HL-60/S4 treated with phorbol 12-myristate 13-acetate at 8.2 ng/mL for 4 days and 3 days (cell line): ENCODE data around the gene RPAIN.

ENCODE experiments used
- in situ Hi-C: fragments of 300-500 bp; cut with MboI; formaldehyde crosslinking; loops from 2 replicates; pipeline ENCODE4 v1.15.0; 2022; ENCODE audit warnings: low sequenced_read_pairs

Gene RPAIN, protein sequence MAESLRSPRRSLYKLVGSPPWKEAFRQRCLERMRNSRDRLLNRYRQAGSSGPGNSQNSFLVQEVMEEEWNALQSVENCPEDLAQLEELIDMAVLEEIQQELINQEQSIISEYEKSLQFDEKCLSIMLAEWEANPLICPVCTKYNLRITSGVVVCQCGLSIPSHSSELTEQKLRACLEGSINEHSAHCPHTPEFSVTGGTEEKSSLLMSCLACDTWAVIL

DNA sequence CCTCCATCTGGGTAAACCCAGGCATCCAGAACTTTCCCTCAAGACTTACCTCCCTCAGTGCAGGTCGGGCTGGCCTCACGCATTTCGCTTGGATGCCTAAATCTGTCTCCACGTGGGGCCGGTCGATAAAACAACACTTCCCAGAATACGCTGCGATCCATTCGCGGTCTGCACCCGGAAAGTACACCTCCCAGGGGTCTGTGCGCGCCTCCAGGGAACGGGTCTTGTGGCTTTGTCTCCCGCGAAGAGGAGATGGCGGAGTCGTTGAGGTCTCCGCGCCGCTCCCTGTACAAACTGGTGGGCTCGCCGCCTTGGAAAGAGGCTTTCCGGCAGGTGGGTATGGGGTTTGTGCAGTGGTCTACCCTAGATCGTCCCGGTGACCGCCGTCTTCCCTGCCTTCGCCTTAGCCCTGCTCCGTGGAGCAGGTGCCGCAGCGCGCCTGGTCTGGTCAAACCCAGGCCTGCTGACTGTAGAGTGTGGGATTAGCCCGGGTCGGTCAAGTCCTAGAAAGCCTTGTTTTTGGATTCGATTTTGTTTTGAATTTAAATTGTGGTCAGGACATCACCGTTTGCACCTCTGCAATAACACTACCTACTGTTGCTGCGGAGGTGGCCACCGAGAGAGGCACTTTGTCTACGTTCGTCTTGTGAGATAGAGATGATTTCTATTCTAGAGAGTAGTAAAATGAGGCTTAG is at the start of gene RPAIN:
Gene RPAIN (plus strand): TSS at position 224 of the 695 bp plus-strand sequence. CDS start 29 bp downstream, at position 253.
- in situ Hi-C loops: no loop called here

DNA sequence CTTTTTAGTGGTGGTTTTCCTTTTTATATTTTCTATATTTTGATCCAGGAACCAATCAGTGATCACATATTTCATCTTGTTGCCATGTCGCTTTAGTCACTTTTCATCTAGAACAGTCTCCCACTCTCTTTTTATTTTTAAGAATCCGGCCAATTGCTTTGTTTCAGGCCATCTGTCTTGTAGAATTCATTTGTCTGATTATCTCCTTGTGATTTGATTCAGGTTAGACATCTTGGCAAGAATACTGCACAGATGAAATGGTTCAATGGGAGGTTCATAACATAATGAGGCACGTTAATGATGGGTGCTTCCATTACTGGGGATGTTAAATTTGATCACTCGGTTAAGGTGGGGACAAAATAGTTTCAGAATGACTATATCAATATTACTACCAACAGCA is 49.6 kb upstream of the RPAIN start:
- in situ Hi-C loops: no loop called here

DNA sequence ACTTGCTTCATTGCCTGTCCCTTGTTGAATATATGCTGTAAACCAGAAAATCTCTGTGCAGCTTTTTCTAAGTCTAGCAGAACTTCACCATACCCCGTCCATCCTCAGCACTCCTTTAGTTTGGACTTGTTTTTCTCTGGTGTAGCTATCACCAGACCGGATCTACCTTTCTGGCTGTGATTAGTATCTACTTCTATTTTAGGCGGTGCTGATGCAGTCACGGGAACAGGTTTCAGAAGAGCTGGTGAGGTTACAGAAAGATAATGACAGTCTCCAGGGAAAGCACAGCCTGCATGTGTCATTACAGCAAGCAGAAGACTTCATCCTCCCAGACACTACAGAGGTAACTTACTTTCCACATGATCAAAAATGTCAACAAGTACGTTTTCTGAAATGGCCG is 46.9 kb upstream of the RPAIN start:
- in situ Hi-C loops: no loop called here

DNA sequence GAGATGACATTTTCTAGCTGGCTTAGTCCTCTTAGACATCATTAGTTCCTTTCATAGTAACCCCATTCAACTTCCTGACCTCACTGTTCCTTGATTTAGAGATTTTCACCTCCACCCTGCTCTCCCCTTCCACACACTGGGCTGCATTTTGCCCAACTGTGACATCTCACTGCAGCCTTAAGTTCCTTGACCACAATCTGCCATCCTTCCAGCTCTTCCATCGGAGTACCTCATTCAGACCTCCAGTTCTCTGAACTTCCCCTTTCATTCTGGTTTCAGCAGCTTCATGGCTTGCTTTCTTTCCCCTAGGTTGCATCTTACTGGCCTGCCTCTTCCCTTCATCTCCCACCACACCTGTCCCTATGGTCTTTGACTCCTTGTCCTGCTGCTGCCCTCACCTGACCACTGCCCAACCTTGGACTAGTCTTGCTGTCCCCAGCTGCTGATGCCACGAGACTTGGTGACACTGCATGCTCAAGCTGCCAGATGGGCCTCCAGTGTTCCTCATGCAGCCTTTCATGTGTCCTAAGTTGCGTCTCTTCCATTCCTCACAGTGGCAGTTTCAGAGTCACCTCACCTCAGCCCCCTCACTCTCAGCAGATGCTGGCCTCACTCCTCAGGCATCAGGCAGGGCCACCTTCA is 41.3 kb upstream of the RPAIN start:
- in situ Hi-C loops: no loop called here

DNA sequence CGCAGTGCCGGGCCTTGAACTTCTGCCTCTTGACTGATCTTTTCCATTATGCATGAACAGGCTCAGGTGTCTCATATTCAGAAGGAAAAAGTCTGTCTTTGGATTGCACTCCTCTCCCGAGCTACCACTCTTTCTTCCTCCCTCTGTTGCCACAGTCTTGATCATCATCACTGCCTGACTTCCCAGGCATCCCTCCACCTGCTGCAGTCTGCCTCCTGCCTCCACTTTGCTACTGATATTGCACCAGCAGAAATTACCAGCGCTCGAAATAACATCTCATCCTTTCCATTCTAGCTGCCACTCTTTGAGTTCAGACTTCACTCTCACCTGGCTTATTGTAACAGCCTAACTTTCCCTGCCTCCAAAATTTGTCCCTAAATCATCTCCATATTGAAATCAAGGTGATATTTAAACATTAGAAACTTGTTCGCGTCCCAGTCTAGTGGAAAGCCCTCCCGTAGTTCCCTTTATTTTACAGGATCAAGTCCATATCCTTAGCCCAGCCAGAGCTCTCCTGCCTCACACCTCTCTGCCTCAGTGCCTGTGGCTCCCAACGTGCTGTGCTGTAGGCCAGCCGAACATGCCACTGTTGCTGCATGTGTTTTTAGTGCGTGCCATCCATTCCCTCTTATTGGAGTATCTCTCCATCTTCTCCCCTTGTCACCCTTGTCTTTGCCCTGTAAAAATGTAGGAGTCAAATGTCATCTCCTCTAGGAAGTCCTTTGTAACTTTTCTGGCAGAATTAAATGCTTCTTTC is 40.5 kb upstream of the RPAIN start:
- in situ Hi-C loops: no loop called here

DNA sequence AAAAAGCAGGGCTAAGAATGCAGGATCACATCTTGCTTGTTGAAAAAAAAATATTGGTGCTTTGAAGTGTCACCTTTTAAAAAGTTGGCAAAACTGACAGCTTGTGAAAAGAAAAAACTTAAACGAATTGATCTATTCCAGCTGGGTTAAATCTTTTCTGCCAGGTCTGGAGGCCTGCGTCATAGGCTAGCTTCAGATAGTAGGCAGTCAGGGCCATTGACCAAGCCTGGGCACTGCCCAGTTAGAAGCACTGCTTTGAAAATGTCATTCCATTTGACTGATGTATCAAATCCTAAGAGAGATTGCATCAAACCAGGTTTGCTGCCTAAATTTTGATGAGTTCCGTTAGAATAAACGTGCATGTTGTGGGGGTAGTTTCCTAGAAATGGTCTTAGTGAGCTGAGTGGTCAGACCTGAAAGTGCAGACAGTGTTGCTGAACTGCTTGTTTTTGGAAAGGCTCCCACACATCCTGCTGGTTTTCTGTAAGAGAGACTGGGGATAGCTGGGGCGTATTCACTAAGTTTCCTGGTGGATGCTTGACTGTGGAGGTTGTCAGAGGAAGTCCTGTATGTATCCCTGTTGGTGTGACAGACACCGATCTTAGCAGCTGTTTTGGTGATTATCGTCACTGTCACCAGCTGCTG is 39.4 kb upstream of the RPAIN start:
- in situ Hi-C loops: no loop called here

DNA sequence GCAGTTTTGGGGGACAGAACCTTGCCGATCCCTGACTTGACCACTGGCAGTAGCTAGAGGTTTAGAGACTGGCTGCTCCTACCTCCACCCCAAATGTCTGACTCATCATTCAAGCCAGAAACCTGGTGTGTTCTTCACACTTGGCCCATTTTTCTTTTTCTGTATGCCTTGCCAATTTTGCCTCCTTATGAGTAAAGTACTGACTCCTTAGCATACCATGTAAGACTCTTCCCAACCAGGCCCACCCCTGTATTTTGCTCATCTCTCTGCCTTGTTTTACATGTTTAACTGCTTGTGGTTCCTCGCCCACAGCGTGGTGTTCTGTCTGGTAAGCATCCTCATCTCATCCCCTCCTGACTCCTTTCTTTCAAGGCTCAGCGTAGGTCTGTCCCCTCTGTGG is 38.4 kb upstream of the RPAIN start:
- in situ Hi-C loops: no loop called here

DNA sequence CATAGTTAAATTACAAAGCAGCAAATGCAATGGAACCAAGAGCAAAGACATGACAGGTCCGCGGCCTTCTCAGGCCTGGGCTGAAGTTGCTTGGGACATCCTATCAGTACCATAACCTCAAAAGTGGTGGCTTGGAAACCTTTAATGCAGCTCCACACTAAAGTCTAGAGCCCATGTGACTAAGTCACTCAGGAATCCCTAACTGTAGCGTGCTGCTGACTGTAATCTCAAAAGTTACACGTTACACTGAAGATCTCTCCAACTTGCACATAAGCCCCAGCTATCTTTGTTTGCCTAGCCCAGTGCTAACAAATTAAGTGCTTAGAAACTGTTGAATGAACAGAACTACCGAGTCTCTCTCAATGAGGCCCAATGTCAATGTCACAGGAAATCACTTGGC is 28.3 kb upstream of the RPAIN start:
- in situ Hi-C loops: no loop called here

DNA sequence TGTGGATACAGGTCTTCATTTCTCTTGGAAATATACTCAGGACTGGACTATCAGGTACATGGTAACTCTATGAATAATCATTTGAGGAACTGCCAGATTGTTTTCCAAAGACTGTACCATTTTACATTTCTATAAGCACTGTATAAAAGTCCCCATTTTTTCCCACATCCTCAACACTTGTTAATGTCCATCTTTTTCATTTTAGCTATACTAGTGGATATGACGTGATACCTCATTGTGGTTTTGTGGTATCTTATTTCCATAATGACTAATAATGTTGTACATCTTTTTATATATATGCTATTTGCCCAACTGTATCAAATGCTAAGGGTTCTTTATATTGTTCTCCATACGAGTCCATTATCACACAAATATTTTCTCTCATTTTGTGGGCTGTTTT is 23.4 kb upstream of the RPAIN start:
- in situ Hi-C loops: no loop called here

DNA sequence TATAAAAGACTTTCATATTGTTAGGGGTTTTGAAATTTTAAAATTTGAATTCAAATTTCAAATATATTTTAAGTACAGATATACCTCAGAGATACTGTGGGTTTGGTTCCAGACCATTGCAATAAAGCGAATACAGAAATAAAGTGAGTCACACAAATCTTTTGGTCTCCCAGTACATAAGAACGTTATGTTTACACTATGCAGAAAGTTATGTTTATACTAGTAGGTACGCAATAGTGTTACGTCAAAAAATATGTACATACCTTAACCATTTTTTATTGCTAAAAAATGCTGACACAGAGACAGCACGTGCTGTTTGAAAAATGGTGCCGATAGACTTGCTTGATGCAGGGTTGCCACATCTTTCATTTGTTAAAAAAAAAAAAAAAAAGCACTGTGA is 20.2 kb upstream of the RPAIN start:
- in situ Hi-C loops: no loop called here

DNA sequence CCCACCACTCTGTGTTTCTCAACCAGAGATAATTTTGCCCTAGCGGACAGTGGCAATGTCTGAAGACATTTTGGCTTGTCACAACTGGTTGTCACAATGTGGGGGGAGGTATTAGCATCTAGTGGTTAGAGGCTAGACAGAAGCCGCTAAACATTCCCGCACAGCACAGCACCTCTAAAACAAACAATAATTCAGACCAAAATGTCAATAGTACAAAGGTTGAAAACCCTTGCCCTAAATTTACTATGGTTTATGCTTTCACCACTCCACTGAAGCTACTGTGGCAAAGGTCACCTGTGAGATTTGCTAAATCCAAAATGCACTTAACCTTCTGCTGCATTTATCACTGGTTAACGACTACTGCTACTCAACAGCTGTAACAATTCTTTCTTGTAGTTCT is 14.6 kb upstream of the RPAIN start:
- in situ Hi-C loops: no loop called here

DNA sequence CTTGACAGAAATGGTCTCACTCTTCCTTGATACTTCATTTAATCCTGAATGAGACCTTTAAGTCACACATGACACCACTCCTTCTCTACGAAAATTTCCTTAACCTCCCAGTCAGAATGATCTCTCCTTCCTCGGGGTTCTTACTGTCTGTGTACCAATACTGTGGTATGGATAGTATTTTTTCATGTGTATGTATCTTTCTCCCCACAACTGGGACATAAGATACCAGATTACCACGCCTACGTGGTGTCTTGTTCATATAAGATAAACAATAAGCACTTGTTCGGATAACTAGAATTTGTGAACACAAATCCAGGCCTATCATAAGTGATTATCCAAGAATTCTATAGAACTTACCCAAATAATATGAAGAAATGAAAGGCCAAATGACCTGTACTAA is 11.8 kb upstream of the RPAIN start:
- in situ Hi-C loops: no loop called here

DNA sequence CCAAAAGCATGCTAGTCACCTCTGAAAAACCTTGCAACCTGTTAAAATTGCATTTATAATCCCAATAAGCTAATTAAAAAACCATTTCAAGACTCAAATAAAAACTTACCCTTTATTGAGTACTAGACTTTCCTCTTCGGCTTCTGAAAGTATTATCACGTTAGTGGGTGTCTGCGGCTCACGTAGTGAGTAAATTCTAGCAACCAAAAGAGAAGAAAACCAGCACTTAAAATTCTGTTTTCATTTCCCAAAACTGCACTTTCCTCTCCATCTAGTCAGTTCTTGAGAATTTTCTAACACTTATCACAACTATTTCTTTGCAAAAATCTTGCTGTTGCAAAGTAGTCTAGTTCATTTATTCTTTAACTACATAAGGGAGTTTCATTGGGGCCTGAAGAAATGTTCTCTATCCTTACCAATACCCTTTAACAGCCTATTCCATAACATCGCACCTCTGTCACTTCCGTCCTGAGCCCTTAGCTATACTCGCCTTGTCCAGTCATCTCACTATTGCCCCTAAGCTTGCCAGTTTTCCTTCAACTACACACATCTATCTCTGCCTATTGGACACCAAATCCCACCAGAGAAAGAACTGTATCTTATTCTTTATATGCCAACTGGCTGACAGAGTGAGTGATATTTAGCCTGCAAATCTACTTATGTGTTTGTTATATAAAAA is 9.2 kb upstream of the RPAIN start:
- in situ Hi-C loops: no loop called here

DNA sequence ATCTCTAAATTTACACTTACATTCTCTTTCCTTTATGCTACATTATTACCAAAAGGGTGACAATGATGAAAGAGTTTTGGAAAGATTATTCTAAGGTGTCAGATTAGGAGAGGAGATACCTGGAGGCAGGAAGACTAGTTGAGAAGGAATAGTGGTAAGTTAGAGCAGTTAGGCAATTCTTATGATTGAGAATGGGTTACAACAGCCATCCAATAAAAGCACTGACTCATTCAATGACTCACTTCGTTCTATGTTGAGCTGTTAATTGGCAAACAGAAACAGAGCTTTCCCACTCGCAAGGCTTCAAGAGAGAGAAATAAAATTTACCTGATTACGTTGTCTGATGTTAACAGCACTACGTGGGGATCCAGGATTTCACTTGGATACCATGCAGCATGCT is 6.3 kb upstream of the RPAIN start:
- in situ Hi-C loops: no loop called here

DNA sequence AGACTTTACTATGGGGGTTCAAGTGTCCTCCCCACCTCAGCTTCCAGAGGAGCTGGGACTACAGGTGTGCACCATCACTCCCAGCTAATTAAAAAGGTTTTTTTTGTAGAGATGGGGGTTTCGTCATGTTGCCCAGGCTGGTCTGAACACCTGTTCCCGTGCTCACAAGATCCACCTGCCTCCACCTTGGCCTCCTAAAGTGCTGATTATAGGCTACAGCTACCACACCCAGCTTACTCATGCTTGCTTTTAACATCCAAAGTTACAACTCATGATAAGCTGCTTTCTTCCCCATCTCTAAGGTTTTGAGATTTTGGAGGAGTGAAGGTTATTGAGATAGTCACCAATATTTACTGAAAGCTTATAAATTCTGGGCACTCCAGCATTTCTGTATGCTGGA is 3.1 kb upstream of the RPAIN start:
- in situ Hi-C loops: no loop called here

DNA sequence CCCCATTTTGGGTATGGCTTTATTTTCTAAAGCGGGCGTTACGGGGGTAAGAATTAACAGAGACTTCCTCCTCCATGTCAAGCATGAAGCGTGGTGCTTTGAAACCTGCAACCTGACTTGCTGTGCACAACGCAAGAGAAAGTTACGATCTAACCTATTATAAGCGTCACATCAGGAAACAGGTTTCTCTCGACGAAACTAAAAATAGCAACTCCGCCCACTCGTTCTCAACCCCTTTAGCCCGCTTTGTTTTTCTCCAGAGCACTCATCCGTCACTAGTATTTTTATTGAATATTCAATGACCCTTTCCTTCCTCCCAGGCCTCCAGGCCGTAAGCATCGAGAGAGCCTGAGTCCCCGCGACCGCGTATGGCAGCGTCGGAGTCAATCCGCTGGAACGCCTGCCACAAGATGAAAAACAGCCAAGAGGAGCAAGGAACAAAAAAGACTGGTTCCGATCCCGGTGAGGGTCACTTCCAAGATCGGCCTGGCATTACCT is 1.1 kb upstream of the RPAIN start:
- in situ Hi-C loops: no loop called here

DNA sequence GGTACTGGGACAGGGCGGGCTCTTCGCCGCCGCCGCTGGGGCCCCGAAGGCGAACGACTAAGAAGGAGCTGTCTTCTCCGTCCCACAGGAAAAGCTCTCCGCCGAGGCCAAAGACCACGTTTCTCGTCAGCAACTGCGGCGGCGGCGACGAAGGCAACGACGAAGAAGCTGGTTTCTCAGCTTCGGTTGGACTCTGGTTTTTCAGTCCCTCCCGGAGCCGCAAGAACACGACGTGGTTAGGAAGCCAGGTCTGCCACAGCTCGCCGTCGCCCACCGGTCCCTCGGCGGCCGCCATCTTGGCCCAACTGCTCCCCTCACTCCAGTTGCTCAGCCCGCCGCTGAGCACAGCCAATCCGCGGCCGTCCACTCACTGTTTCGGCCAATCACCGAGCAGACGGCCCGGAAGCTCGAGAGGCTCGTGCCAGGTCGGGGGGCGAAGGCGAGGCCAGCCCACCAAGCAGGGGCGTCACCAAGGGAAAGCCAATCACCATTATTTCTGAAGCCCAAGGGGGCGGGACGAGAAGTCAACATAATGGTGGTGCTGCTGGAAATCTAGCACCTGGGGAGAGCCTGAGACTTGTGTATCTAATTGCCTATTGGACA is 525 bp upstream of the RPAIN start, which contains the start of gene NUP88:
Gene NUP88 (minus strand): TSS at position 307 of the 603 bp plus-strand sequence. CDS start 12 bp downstream, at position 295.
- in situ Hi-C loops: no loop called here

DNA sequence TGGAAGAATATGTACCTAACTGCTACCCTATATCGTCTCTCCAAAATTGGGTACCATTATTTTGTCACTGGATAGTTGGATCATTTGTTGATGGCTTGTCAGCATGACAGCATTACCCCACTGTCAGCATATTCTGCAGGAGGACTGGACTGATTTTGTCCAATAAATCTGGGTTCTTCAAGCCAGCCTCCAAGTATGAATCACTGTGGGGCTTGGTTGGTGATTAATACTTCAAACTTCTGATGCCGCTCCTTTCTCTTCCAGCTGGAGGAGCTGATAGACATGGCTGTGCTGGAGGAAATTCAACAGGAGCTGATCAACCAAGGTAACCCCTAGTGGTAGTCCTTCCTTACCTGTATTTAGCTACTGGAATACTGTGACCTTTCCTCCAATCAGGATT is 2.5 kb downstream of the RPAIN start:
- in situ Hi-C loops: no loop called here

DNA sequence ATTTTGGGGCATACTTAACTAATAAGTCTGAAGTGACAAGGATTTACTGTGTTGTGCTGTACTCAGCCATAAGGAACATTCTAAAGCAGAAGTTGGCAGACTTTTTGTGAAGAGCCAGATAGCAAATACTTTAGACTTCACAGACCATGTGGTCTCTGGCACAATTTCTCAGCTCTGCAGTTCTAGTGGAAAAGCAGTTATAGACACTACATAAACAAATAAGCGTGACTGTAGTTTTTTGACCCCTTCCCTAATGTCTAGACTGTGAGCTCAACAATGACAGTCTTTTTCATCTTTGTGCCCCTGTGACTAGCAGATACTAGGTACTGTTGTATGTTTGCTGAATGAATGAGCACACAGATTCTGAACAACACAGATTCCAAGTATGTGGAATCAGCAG is 4.9 kb downstream of the RPAIN start:
- in situ Hi-C loops: no loop called here

DNA sequence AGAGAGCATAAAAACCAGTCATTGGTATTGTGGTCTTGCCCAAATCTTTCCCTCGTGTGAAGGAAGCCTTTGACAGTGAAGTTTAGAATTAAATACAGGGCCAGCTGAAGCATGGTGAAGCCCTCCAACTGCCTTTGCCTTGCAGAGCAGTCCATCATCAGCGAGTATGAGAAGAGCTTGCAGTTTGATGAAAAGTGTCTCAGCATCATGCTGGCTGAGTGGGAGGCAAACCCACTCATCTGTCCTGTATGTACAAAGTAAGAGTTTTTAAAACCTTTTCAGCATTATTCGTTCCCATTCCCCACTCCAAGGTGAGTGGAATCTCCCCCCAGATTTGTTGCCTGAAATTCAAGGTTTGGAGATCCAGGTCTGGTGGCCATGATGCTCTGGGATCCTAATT is 5.8 kb downstream of the RPAIN start:
- in situ Hi-C loops: no loop called here
